K562 (cell line): ENCODE results near the gene ZBED4. TPM values are rescaled to one million over a fixed set of nuclear protein-coding genes. Genes with fewer than 3 reads are reported as not detected.

ENCODE experiments used
- ATAC-seq: fragments of 200-7000 bp; cut with Tn5 transposase; 3 replicates; pipeline ENCODE4 v1.9.1; 2020; ENCODE audit warnings: moderate library complexity
- BruUV-seq: library from RNA; stranded (reverse); fragments of 400-500 nt; replicated peaks from 2 replicates; lab custom pipeline; 2021; lab: Mats Ljungman, UMichigan
- CTCF ChIA-PET: fragments of 300-600 bp; formaldehyde crosslinking; extraction: SDS; loops from one replicate; lab custom pipeline; 2021; ENCODE audit warnings: low intra/inter-chr PET ratio; lab: Yijun Ruan, JAX
- POLR2A ChIA-PET: fragments of 300-600, 350-650 bp; sonication (Branson Sonifier 250); formaldehyde crosslinking; extraction: SDS; loops from one replicate; lab custom pipeline; 2021; ENCODE audit warnings: antibody characterized with exemption, inconsistent platforms; lab: Yijun Ruan, JAX
- DNase-seq, 4 experiments: peaks; one replicate each; pipeline versions ENCODE4 v3.0.0 to v3.0.0-alpha.2; 2011 to 2018; ENCODE audit warnings: low spot score in 3 of 4, mixed read lengths in 3 of 4; ENCODE audit errors: extremely low read depth in 1 of 4
- FAIRE-seq: peaks from 2 replicates; lab custom pipeline; 2011; peaks lifted over from hg19 to GRCh38; lab: Jason Lieb, UNC
- H2AFZ ChIP-seq: 2 replicates; pipeline ENCODE4 v1.6.0; 2011; ENCODE audit warnings: low read depth, low read length, control low read depth, inconsistent platforms
- H3K27ac ChIP-seq: fragments of 200-600 bp; 3 replicates; pipeline ENCODE4 v1.8.0; 2011; ENCODE audit warnings: low read depth, mild to moderate bottlenecking, control low read depth, inconsistent platforms, low read length, moderate library complexity, mixed read lengths; ENCODE audit errors: extremely low read depth
- H3K27me3 ChIP-seq, 2 experiments: fragments of 300-600 bp in 1 of 2; 2 replicates in 1 of 2; 3 replicates in 1 of 2; pipeline versions ENCODE4 v1.6.0 to v1.8.0; 2011; ENCODE audit warnings: inconsistent platforms in 2 of 2, low read length in 2 of 2, mild to moderate bottlenecking in 1 of 2, mixed read lengths in 1 of 2, moderate library complexity in 1 of 2; ENCODE audit not compliant: control insufficient read depth in 2 of 2, insufficient read depth in 2 of 2
- H3K36me3 ChIP-seq: fragments of 300-600 bp; 3 replicates; pipeline ENCODE4 v1.8.0; 2011; ENCODE audit warnings: mild to moderate bottlenecking, low read length, inconsistent platforms; ENCODE audit not compliant: control insufficient read depth, insufficient read depth
- H3K4me1 ChIP-seq, 2 experiments: fragments of 200-600 bp in 1 of 2; replicated peaks in 1 of 2; 2 replicates in 1 of 2; 3 replicates in 1 of 2; pipeline versions ENCODE4 v1.5.1 to v1.8.0; 2011; ENCODE audit warnings: inconsistent platforms in 2 of 2, low read length in 2 of 2, mild to moderate bottlenecking in 1 of 2, mixed read lengths in 1 of 2, moderate library complexity in 1 of 2; ENCODE audit not compliant: control insufficient read depth in 2 of 2, insufficient read depth in 2 of 2
- H3K4me2 ChIP-seq: 2 replicates; pipeline ENCODE4 v1.6.1; 2011; ENCODE audit warnings: low read length, control low read depth, inconsistent platforms, mixed read lengths; ENCODE audit not compliant: insufficient read depth
- H3K4me3 ChIP-seq: fragments of 200-600 bp; sonication (generic), shearing (Covaris generic); 2 replicates; pipeline ENCODE4 v1.5.1; 2016; ENCODE audit warnings: control low read depth, inconsistent platforms
- H3K79me2 ChIP-seq: fragments of 200-600 bp; 3 replicates; pipeline ENCODE4 v1.8.0; 2011; ENCODE audit warnings: low read length, inconsistent platforms; ENCODE audit not compliant: control insufficient read depth, insufficient read depth
- H3K9ac ChIP-seq, 2 experiments: 2 replicates each; pipeline versions ENCODE4 v1.6.0 to v1.6.1; 2011; ENCODE audit warnings: low read depth in 2 of 2, low read length in 2 of 2, control low read depth in 1 of 2, inconsistent platforms in 1 of 2, mild to moderate bottlenecking in 1 of 2, mixed read lengths in 1 of 2; ENCODE audit not compliant: insufficient read depth in 1 of 2
- H3K9me1 ChIP-seq: one replicate; pipeline ENCODE4 v1.6.0; 2011; ENCODE audit warnings: inconsistent platforms, mild to moderate bottlenecking, low read length, moderate library complexity; ENCODE audit not compliant: control insufficient read depth, insufficient read depth
- H3K9me3 ChIP-seq: replicated peaks from 2 replicates; pipeline ENCODE4 v1.5.1; 2011; ENCODE audit warnings: low read depth, low read length, inconsistent platforms; ENCODE audit not compliant: control insufficient read depth, insufficient read depth
- H4K20me1 ChIP-seq: replicated peaks from 2 replicates; pipeline ENCODE4 v1.6.1; 2011; ENCODE audit warnings: low read length, inconsistent platforms, mixed read lengths; ENCODE audit not compliant: control insufficient read depth, insufficient read depth
- BCL6 ChIP-seq: fragments of 250-450 bp; sonication (Bioruptor Pico); IDR thresholded peaks from 2 replicates; pipeline ENCODE4 v1.4.0; 2020
- FOXJ2 ChIP-seq: fragments of 200-800 bp; sonication (Bioruptor generic); IDR thresholded peaks from 2 replicates; pipeline ENCODE4 v1.6.1; 2016; ENCODE audit warnings: missing genetic modification characterization, missing compliant biosample characterization
- HMG20B ChIP-seq: fragments of 250-450 bp; sonication (Bioruptor Pico); IDR thresholded peaks from 2 replicates; pipeline ENCODE4 v1.5.0; 2021; ENCODE audit warnings: mild to moderate bottlenecking
- MEF2A ChIP-seq: IDR thresholded peaks from 2 replicates; pipeline ENCODE4 v1.6.1; 2011; ENCODE audit warnings: low read depth, mild to moderate bottlenecking, low read length, moderate library complexity; ENCODE audit not compliant: control insufficient read depth
- MXI1 ChIP-seq: IDR thresholded peaks from 2 replicates; pipeline ENCODE4 v1.6.1; 2011; ENCODE audit warnings: low read depth, mild to moderate bottlenecking, improper control_type of control experiment, low read length
- NCOA4 ChIP-seq: fragments of 450-650 bp; IDR thresholded peaks from 2 replicates; pipeline ENCODE4 v1.6.1; 2018; ENCODE audit warnings: mild to moderate bottlenecking; ENCODE audit not compliant: partially characterized antibody
- NR3C1 ChIP-seq: sonication (generic); formaldehyde crosslinking; IDR thresholded peaks from 2 replicates; pipeline ENCODE4 v1.8.1; 2022; ENCODE audit warnings: missing genetic modification reagents
- PHTF2 ChIP-seq: fragments of 250-450 bp; sonication (Bioruptor Pico); IDR thresholded peaks from 2 replicates; pipeline ENCODE4 v1.5.0; 2021; ENCODE audit warnings: mild to moderate bottlenecking
- PTBP1 ChIP-seq: fragments of 200-400 bp; formaldehyde crosslinking; IDR thresholded peaks from 2 replicates; pipeline ENCODE4 v1.6.1; 2017; ENCODE audit warnings: low read depth, low read length
- STAT5B ChIP-seq: fragments of 250-450 bp; sonication (Bioruptor Pico); IDR thresholded peaks from 2 replicates; pipeline ENCODE4 v1.8.0; 2021; ENCODE audit warnings: mild to moderate bottlenecking, inconsistent platforms
- ZNF583 ChIP-seq: fragments of 250-450 bp; sonication (Bioruptor Pico); IDR thresholded peaks from 2 replicates; pipeline ENCODE4 v1.4.0; 2020
- WGBS: fragments of 100-300 bp; shearing (Covaris generic); methylation state at CpG from one replicate; pipeline ENCODE4 v1.1.6; 2016; ENCODE audit warnings: low coverage, mixed read lengths; ENCODE audit not compliant: insufficient coverage; ENCODE audit errors: missing lambda C conversion rate; 5-methylcytosine and 5-hydroxymethylcytosine counted together
- in situ Hi-C: fragments of 300-500 bp; cut with MboI; formaldehyde crosslinking; loops from 4 replicates; pipeline ENCODE4 v1.15.0; 2018; ENCODE audit warnings: inconsistent platforms, mixed read lengths
- intact Hi-C: fragments of 100-400 bp; cut with micrococcal nuclease; formaldehyde crosslinking; loops from 2 replicates; pipeline ENCODE4 v1.14.2; 2022
- polyA plus RNA-seq, 8 experiments: library from polyadenylated mRNA; depleted of rRNA in 4 of 8; stranded (reverse) in 5 of 8; unstranded in 3 of 8; fragments of >200 nt; fragmentation: Nextera tagmentation in 2 of 8; fragmentation: Illumina TruSeq in 1 of 8; extraction: Ambion mirVana in 2 of 8; extraction: Trizol in 1 of 8; gene quantifications; 2 replicates each; pipeline versions ENCODE4 v1.2.1 to v1.2.3, GENCODE V29; 2011 to 2014; ENCODE audit warnings: inconsistent platforms in 1 of 8, missing spikeins in 1 of 8
- total RNA-seq, 7 experiments: library from RNA; depleted of rRNA in 6 of 7; stranded (reverse); fragments of >200 nt in 6 of 7; fragmentation: Illumina TruSeq in 2 of 7; extraction: Trizol in 2 of 7; gene quantifications; 2 replicates each; pipeline versions ENCODE4 v1.2.1 to v1.2.3, GENCODE V29; 2011 to 2021; ENCODE audit warnings: low replicate concordance in 1 of 7
- TF ChIP-seq, protein P1 (sequence below): IDR thresholded peaks from 3 replicates; pipeline ENCODE4 v1.6.1; 2011; ENCODE audit warnings: borderline replicate concordance, mild to moderate bottlenecking, moderate library complexity; ENCODE audit not compliant: insufficient read length; ENCODE audit errors: extremely low read depth
- TF ChIP-seq, protein P2 (sequence below), 2 experiments: fragments of 250-450 bp in 1 of 2; fragments of 450-650 bp in 1 of 2; sonication (Bioruptor Pico) in 1 of 2; IDR thresholded peaks; 2 replicates each; pipeline versions ENCODE4 v1.6.1 to v1.8.0; 2016 to 2021; ENCODE audit warnings: mild to moderate bottlenecking in 2 of 2, moderate library complexity in 2 of 2, missing compliant biosample characterization in 1 of 2, missing genetic modification characterization in 1 of 2
- TF ChIP-seq, protein P3 (sequence below): sonication (generic); formaldehyde crosslinking; IDR thresholded peaks from 2 replicates; pipeline ENCODE4 v1.8.0; 2022; ENCODE audit warnings: mild to moderate bottlenecking, missing genetic modification reagents

ZBED4 gene
- total and polyA plus RNA-seq, 9 of the 15 experiments (the other 6 are each of a cell fraction or from before 2014, with no cell fraction given), result 1.5 to 16.8 (median 7.4) TPM

GRCh38 chr22:49900441-49901230, 47.0 kb downstream of the ZBED4 start:
- in situ Hi-C loops (no loop called here), intact Hi-C loops (no loop called here)
- TF ChIP-seq STAT5B (CRISPR knock-in tag) (no peak), NR3C1 (CRISPR knock-in tag) (no peak), ZNF583 (CRISPR knock-in tag) (no peak), HMG20B (no peak), MEF2A (no peak), NCOA4 (no peak), BCL6 (CRISPR knock-in tag) (no peak), FOXJ2 (tag) (no peak), PHTF2 (no peak), MXI1 (no peak), PTBP1 (no peak)
- TF ChIP-seq, protein P1, sequence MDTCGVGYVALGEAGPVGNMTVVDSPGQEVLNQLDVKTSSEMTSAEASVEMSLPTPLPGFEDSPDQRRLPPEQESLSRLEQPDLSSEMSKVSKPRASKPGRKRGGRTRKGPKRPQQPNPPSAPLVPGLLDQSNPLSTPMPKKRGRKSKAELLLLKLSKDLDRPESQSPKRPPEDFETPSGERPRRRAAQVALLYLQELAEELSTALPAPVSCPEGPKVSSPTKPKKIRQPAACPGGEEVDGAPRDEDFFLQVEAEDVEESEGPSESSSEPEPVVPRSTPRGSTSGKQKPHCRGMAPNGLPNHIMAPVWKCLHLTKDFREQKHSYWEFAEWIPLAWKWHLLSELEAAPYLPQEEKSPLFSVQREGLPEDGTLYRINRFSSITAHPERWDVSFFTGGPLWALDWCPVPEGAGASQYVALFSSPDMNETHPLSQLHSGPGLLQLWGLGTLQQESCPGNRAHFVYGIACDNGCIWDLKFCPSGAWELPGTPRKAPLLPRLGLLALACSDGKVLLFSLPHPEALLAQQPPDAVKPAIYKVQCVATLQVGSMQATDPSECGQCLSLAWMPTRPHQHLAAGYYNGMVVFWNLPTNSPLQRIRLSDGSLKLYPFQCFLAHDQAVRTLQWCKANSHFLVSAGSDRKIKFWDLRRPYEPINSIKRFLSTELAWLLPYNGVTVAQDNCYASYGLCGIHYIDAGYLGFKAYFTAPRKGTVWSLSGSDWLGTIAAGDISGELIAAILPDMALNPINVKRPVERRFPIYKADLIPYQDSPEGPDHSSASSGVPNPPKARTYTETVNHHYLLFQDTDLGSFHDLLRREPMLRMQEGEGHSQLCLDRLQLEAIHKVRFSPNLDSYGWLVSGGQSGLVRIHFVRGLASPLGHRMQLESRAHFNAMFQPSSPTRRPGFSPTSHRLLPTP, result no peak
- TF ChIP-seq, protein P2, sequence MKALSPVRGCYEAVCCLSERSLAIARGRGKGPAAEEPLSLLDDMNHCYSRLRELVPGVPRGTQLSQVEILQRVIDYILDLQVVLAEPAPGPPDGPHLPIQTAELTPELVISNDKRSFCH (CRISPR knock-in tag; IDR thresholded peaks at IDR 0.05), result no peak
- TF ChIP-seq, protein P2 (tag; IDR thresholded peaks at IDR 0.05), result no peak
- TF ChIP-seq, protein P3, sequence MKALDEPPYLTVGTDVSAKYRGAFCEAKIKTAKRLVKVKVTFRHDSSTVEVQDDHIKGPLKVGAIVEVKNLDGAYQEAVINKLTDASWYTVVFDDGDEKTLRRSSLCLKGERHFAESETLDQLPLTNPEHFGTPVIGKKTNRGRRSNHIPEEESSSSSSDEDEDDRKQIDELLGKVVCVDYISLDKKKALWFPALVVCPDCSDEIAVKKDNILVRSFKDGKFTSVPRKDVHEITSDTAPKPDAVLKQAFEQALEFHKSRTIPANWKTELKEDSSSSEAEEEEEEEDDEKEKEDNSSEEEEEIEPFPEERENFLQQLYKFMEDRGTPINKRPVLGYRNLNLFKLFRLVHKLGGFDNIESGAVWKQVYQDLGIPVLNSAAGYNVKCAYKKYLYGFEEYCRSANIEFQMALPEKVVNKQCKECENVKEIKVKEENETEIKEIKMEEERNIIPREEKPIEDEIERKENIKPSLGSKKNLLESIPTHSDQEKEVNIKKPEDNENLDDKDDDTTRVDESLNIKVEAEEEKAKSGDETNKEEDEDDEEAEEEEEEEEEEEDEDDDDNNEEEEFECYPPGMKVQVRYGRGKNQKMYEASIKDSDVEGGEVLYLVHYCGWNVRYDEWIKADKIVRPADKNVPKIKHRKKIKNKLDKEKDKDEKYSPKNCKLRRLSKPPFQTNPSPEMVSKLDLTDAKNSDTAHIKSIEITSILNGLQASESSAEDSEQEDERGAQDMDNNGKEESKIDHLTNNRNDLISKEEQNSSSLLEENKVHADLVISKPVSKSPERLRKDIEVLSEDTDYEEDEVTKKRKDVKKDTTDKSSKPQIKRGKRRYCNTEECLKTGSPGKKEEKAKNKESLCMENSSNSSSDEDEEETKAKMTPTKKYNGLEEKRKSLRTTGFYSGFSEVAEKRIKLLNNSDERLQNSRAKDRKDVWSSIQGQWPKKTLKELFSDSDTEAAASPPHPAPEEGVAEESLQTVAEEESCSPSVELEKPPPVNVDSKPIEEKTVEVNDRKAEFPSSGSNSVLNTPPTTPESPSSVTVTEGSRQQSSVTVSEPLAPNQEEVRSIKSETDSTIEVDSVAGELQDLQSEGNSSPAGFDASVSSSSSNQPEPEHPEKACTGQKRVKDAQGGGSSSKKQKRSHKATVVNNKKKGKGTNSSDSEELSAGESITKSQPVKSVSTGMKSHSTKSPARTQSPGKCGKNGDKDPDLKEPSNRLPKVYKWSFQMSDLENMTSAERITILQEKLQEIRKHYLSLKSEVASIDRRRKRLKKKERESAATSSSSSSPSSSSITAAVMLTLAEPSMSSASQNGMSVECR (CRISPR knock-in tag), result no peak
- no peak overlapping the region for H3K4me3 ChIP-seq
- FAIRE-seq (no peak), DNase-seq (no peak), ATAC-seq (no peak)
- no peaks in the 10 kb centered on the region for H3K27me3 ChIP-seq
- no peaks in the 10 kb centered on the region for H4K20me1 ChIP-seq
- no peak overlapping the region for H2AFZ ChIP-seq
- no peak overlapping the region; a peak in 1 of 4 replicates for H3K9ac ChIP-seq
- peaks cover 0 to 10% of the 10 kb centered on the region in 2 experiments; a peak in 2 of 5 replicates for H3K4me1 ChIP-seq
- no peaks in the 10 kb centered on the region for H3K9me1 ChIP-seq
- BruUV-seq, result no TSS peak
- H3K4me2 ChIP-seq, result no peak overlapping the region
- CTCF ChIA-PET, result no interaction called here
- POLR2A ChIA-PET, result no interaction called here
- H3K79me2 ChIP-seq, result no peaks in the 10 kb centered on the region
- 78% methylated on average over 19 of the region's 30 CpGs for WGBS
- H3K27ac ChIP-seq, result no peak overlapping the region
- H3K36me3 ChIP-seq, result peaks cover 18% of the 10 kb centered on the region; the same call in 2 of the 3 replicates
- 0 out of 2 replicates have a peak, but pooled peaks cover 4% of the 10 kb centered on the region for H3K9me3 ChIP-seq
